ENCODE data around the gene SPTBN1.

Gene SPTBN1

DNA sequence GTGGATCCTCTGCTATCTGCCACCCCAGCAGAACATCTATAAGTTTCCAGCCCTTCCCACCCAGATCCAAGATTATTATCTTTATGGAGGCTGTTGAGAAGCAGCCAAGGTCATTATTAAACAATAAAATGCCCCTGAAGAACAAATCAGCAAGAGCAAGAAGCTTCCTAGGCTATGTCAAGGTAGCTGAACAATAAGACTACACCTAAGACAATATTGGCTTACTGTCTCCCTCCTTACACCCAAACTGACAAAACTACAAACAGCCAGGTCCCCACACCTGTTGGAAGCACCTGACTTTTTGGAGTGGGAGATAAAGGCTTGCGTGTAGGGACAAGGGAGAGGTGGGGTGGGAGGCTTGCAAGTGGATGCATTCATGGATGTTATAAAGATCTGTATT lies 128.5 kb downstream of the SPTBN1 start:
- no peak for ATAC-seq
- TF ChIP-seq, protein P1, sequence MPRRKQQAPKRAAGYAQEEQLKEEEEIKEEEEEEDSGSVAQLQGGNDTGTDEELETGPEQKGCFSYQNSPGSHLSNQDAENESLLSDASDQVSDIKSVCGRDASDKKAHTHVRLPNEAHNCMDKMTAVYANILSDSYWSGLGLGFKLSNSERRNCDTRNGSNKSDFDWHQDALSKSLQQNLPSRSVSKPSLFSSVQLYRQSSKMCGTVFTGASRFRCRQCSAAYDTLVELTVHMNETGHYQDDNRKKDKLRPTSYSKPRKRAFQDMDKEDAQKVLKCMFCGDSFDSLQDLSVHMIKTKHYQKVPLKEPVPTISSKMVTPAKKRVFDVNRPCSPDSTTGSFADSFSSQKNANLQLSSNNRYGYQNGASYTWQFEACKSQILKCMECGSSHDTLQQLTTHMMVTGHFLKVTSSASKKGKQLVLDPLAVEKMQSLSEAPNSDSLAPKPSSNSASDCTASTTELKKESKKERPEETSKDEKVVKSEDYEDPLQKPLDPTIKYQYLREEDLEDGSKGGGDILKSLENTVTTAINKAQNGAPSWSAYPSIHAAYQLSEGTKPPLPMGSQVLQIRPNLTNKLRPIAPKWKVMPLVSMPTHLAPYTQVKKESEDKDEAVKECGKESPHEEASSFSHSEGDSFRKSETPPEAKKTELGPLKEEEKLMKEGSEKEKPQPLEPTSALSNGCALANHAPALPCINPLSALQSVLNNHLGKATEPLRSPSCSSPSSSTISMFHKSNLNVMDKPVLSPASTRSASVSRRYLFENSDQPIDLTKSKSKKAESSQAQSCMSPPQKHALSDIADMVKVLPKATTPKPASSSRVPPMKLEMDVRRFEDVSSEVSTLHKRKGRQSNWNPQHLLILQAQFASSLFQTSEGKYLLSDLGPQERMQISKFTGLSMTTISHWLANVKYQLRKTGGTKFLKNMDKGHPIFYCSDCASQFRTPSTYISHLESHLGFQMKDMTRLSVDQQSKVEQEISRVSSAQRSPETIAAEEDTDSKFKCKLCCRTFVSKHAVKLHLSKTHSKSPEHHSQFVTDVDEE (CRISPR knock-in tag; IDR thresholded peaks at IDR 0.05) = no peak
- TF ChIP-seq, protein P2, sequence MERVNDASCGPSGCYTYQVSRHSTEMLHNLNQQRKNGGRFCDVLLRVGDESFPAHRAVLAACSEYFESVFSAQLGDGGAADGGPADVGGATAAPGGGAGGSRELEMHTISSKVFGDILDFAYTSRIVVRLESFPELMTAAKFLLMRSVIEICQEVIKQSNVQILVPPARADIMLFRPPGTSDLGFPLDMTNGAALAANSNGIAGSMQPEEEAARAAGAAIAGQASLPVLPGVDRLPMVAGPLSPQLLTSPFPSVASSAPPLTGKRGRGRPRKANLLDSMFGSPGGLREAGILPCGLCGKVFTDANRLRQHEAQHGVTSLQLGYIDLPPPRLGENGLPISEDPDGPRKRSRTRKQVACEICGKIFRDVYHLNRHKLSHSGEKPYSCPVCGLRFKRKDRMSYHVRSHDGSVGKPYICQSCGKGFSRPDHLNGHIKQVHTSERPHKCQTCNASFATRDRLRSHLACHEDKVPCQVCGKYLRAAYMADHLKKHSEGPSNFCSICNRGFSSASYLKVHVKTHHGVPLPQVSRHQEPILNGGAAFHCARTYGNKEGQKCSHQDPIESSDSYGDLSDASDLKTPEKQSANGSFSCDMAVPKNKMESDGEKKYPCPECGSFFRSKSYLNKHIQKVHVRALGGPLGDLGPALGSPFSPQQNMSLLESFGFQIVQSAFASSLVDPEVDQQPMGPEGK (CRISPR knock-in tag; IDR thresholded peaks at IDR 0.05; ENCODE audit: borderline replicate concordance) = no peak
- no peak for TF ChIP-seq ZFP3 (CRISPR knock-in tag; IDR thresholded peaks at IDR 0.05)
- TF ChIP-seq PPARA (CRISPR knock-in tag; IDR thresholded peaks at IDR 0.05; ENCODE audit: borderline replicate concordance) = no peak
- no peak for TF ChIP-seq ZNF8 (CRISPR knock-in tag; IDR thresholded peaks at IDR 0.05)
- TF ChIP-seq ZNF565 (CRISPR knock-in tag; conservative IDR thresholded peaks at IDR 0.05; ENCODE audit: low read depth) = no peak
- TF ChIP-seq, protein P3, sequence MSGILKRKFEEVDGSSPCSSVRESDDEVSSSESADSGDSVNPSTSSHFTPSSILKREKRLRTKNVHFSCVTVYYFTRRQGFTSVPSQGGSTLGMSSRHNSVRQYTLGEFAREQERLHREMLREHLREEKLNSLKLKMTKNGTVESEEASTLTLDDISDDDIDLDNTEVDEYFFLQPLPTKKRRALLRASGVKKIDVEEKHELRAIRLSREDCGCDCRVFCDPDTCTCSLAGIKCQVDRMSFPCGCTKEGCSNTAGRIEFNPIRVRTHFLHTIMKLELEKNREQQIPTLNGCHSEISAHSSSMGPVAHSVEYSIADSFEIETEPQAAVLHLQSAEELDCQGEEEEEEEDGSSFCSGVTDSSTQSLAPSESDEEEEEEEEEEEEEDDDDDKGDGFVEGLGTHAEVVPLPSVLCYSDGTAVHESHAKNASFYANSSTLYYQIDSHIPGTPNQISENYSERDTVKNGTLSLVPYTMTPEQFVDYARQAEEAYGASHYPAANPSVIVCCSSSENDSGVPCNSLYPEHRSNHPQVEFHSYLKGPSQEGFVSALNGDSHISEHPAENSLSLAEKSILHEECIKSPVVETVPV (CRISPR knock-in tag; IDR thresholded peaks at IDR 0.05) = no peak

DNA sequence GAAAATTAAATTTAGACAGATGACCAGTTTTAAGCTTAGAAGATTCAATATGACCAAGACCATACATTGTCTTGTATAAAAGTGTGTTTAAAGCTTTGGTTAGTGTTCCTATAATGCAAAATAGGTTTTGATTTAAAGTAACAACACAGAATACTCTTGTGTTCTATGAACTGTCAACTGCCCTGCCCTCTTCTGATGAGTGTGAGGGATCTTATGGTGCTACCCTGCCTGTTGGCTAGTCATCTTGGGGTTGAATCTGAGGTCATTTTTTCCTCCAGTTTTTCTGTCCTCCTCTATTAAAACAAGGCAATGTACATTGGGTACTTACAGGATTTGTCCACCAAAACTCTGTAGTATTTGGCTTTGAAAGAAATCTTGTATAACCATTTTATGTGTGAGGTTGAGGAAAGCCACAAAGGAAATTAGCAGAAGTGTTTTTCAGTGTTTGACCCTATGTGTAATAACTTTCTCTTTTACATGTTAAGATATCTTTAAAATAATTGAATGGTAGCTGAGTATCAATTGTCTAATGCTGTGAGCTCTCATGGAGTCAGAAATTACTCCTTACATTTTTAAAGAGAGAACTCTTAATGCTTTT lies 129.1 kb downstream of the SPTBN1 start:
- peak; percentile 43; the same call in 2 of the 3 replicates for ATAC-seq
- TF ChIP-seq SNAI2 (CRISPR knock-in tag; IDR thresholded peaks at IDR 0.05) (no peak), ZFP3 (CRISPR knock-in tag; IDR thresholded peaks at IDR 0.05) (no peak), RARB (CRISPR knock-in tag; IDR thresholded peaks at IDR 0.05) (no peak), OSR1 (CRISPR knock-in tag; IDR thresholded peaks at IDR 0.05) (no peak), TOX (CRISPR knock-in tag; IDR thresholded peaks at IDR 0.05; ENCODE audit: borderline replicate concordance) (no peak), ARNTL (CRISPR knock-in tag; IDR thresholded peaks at IDR 0.05; ENCODE audit: borderline replicate concordance, low read depth) (no peak), ZNF565 (CRISPR knock-in tag; conservative IDR thresholded peaks at IDR 0.05; ENCODE audit: low read depth) (no peak), GLIS3 (CRISPR knock-in tag; IDR thresholded peaks at IDR 0.05) (no peak), BACH2 (CRISPR knock-in tag; IDR thresholded peaks at IDR 0.05; ENCODE audit: borderline replicate concordance) (no peak), ZC3H10 (CRISPR knock-in tag; IDR thresholded peaks at IDR 0.05) (no peak), ZNF8 (CRISPR knock-in tag; IDR thresholded peaks at IDR 0.05) (no peak), ZNF70 (CRISPR knock-in tag; IDR thresholded peaks at IDR 0.05) (no peak)
- TF ChIP-seq, protein P2 (CRISPR knock-in tag; IDR thresholded peaks at IDR 0.05; ENCODE audit: borderline replicate concordance) = no peak
- TF ChIP-seq, protein P1 (CRISPR knock-in tag; IDR thresholded peaks at IDR 0.05) = no peak
- TF ChIP-seq, protein P3 (CRISPR knock-in tag; IDR thresholded peaks at IDR 0.05) = no peak
- TF ChIP-seq, protein P4, sequence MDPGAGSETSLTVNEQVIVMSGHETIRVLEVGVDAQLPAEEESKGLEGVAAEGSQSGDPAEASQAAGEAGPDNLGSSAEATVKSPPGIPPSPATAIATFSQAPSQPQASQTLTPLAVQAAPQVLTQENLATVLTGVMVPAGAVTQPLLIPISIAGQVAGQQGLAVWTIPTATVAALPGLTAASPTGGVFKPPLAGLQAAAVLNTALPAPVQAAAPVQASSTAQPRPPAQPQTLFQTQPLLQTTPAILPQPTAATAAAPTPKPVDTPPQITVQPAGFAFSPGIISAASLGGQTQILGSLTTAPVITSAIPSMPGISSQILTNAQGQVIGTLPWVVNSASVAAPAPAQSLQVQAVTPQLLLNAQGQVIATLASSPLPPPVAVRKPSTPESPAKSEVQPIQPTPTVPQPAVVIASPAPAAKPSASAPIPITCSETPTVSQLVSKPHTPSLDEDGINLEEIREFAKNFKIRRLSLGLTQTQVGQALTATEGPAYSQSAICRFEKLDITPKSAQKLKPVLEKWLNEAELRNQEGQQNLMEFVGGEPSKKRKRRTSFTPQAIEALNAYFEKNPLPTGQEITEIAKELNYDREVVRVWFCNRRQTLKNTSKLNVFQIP (CRISPR knock-in tag; IDR thresholded peaks at IDR 0.05; ENCODE audit: borderline replicate concordance, low read depth) = no peak
